GM18519 (cell line): ENCODE data around the gene LRRC3.
"Not testable (repeated sequence)": the region's sequence is repeated elsewhere in the genome, so short reads cannot be mapped to it uniquely, and the experiment has no call there.

Experiments
- ATAC-seq: cut with Tn5 transposase; IDR thresholded peaks from one replicate; pipeline ENCODE4 v1.9.1; 2021; ENCODE audit warnings: mild to moderate bottlenecking, moderate library complexity; ENCODE audit not compliant: unreplicated experiment, low FRiP score

LRRC3 gene

GRCh38 chr21:44454747-44455523 is at the start of gene LRRC3:
Gene LRRC3 (plus strand): TSS chr21:44455510. CDS start chr21:44456645, 1,135 bp downstream.
- ATAC-seq, result no peak

GRCh38 chr21:44405948-44406872 is 49.1 kb upstream of the LRRC3 start:
- ATAC-seq, result no peak

DNA sequence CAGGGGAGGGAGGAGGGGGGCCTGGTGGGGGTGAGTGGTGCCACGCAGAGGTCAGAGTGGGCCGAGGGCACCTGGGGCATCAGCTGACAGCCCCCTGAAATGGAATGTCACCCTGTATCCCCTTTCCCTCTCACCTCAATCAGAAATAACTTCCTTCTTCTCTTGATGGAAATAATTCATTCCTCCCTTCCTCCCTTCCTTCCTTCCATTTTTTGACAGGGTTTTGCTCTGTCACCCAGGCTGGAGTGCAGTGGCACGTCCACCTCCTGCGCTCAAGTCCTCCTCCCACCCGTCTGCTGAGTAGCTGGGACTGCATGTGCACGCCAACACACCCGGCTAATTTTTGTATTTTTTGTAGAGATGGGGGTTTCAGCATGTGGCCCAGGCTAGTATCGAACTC is 48.4 kb upstream of the LRRC3 start:
- ATAC-seq, result no peak

DNA sequence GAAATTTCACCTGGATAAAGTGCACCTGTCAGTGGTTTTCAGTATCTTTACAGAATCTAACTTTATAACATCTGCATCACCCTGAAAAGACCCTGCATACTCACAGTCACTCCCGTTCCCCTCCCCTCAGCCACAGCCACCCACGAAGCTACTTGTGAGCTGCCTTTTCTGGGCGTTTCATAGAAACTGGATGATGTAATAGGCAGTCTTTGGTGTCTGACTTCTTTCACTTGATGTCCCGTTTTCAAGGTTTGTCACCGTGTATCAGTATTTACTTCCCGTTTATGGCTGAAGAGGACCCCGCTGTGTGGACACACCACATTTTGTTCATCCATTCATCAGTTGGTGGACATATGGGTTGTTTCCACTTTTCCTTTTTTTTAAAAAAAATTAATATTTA is 47.8 kb upstream of the LRRC3 start:
- no peak for ATAC-seq

DNA sequence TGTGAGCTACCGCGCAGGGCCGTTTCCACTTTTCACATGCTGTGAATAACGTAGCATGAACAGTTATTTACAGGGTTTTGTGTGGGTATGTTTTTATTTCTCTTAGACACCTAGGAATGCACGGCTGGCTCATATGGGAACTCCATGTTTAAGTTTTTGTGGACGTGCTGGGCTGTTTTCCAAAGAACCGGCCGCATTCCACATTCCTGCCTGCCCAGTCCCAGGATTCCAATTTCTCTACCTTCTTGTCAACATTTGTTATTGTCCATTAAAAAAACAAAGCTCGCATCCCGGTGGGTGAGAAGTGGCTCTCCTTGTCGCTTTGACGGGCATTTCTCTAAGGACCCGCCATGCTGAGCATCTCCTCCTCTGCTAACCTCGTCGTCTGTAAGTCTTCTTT is 47.1 kb upstream of the LRRC3 start:
- no peak for ATAC-seq

DNA sequence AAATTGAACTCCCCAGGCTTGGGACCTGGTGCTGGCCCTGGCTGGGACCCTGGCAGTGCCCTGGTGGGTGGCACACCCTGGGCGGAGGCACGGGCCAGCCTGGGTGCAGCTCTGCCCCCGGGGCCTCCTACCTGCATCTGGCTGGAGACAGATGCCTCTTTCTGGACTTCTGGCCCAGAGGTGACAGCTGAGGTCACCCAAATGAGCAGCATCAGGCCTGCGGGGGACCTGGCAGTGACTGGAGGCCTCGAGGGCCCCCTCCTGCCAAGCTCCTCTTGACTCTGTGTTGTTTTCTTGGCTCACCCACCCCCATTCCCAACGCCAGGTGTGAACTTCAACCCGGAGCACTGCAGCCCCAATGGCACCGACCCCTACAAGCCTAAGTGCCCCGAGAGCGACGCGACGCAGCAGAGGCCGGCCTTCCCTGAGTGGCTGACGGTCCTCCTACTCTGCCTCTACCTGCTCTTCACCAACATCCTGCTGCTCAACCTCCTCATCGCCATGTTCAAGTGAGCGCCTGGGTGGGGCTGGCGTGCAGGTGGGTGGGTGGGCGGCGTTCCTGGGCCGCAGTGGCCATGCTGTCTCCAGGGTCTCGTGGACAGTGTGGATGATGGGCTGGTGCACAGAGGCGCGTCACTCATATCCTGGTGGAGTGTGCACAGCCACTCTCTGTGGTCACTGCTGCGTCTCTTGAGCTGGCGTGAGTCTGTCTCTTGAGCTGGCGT is 41.6 kb upstream of the LRRC3 start:
- no peak for ATAC-seq

- ATAC-seq, result no peak
Measured at GRCh38 chr21:44414291-44415072, 40.8 kb upstream of the LRRC3 start.

DNA sequence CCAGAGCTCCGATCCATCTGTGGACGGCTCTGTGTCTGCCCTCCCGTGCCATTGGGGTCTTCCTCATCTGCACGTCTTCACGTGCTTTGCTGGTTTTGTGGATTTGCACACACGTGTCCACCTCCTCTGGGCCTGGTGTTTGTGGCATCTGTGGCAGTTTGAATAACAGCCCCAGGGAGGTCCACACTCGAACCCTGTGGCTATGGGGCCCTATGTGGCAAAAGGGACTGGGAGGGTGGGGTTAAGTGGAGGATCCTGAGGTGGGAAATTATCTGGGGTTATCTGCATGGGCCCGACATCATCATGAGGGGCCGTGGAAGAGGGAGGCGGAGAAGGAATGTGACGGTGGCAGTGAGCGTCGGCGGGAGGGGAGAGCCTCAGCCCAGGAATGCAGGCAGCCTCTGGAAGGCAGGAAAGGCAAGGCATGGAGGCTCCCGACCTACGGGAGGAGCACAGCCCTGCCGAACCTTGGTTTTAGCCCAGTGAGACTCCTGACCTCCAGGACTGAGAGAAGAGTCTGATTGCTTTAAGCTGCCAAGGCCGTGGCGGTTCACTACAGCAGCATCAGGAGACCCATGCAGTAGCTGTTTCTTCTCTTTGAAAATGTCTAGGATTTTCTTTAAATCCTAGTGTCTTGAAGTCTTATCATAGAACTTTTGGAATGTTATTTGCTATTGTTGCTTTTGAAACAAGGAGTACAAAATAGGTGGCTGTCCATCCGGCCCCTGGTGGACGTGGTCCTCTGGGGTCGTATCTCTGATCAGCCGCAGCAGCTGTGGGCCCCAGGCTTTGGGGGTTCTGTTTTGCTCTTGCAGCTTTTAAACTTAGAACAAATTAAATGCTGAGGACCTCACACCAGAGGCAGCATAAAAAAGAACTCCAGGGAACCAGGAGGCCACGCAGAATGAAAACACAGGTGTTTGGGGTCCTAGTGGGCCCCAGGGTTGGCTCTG is 40.0 kb upstream of the LRRC3 start:
- ATAC-seq, result no peak

DNA sequence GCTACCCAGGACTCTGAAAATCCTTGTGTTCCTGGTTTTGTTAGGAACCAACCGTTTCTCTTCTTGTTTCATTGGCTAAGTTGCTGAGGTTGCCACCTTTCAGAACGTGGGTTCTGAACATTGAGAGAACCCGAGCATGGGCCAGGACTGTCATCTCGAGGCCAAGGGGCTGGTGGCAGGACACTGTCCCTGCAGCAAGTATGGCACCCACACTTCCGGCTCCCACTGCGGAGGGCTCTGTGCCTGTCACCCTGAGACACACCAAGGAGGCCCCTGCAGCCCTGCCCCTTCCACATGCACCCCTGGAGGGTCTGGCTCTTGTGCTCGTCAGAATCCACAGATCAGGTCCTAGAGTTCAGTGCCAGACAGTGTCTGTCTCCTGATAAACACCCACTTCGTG is 39.1 kb upstream of the LRRC3 start:
- ATAC-seq, result no peak

- ATAC-seq, result not testable (repeated sequence)
Measured at GRCh38 chr21:44417621-44418107, 37.6 kb upstream of the LRRC3 start.

DNA sequence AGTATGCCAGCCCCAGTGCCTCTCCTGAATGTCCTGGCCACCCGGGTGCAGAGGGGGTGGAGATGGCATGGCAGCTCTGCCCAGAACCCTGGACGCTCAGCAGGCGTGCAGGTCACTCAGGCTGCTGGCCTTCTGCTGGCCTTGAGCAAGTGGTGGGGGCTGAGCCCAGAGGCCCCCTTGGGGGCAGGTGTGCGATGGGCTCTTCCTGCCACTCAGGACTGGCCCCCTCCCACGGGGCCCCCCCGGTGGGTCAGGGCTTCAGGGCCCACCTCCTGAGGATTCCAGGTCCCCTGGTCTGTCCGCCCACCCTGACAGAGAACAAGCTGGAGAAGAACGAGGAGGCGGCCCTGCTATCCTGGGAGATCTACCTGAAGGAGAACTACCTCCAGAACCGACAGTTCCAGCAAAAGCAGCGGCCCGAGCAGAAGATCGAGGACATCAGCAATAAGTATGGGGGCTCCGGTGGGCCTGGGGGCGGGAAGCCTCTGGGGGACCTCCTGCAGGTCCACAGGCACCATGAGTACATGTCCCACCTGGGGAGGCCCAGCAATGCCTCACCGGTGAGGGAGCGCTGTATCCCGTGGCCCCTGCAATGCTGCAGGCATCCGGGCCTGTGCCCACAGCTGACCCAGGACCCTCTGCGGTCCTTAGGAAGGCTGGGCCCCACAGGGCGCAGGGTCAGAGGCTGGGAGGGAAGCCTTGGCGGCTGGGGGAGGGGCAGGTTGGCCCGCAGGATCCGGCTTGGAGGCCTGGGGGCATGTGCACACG is 37.0 kb upstream of the LRRC3 start:
- ATAC-seq, result no peak

DNA sequence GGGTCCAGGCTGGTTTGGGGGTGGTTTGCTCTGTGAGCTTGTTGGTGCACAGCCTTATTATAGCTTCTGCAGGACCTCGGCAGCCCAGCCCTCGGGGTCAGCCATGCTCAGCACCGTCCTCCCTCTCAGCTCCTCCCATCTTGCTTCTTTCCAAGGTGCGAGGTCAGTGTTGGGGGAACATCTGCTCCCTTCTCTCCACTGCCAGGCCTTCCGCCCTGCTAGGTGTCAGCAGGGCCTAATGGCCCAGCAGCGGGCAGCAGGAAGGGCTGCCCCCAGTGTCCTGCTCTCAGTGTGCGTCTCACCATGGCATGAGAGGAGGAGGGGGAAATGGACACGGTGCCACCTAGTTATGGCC is 36.5 kb upstream of the LRRC3 start:
- no peak for ATAC-seq

DNA sequence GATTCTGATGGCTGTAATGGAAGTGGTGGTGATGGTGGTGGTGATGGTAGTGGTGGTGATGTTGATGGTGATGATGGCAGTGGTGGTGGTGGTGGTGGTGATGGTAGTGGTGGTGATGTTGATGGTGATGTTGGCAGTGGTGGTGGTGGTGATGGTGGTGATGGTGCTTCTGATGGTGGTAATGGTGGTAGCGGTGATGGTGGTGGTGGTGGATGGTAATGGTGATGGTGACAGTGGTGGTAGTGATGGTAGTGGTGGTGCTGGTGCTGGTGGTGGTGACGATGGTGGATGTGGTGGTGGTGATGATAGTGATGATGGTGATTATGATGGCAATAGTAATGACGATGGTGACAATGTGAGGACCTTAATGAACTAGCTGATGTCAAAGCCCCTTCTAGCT is 35.6 kb upstream of the LRRC3 start:
- ATAC-seq, result no peak

GRCh38 chr21:44420416-44421205 is 34.7 kb upstream of the LRRC3 start:
- ATAC-seq, result no peak

- ATAC-seq, result no peak
Measured at GRCh38 chr21:44421901-44422840, 33.1 kb upstream of the LRRC3 start.

GRCh38 chr21:44423312-44423821 is 31.9 kb upstream of the LRRC3 start:
- ATAC-seq, result no peak
